ENCODE measurements around the gene ADRB1.

DNA sequence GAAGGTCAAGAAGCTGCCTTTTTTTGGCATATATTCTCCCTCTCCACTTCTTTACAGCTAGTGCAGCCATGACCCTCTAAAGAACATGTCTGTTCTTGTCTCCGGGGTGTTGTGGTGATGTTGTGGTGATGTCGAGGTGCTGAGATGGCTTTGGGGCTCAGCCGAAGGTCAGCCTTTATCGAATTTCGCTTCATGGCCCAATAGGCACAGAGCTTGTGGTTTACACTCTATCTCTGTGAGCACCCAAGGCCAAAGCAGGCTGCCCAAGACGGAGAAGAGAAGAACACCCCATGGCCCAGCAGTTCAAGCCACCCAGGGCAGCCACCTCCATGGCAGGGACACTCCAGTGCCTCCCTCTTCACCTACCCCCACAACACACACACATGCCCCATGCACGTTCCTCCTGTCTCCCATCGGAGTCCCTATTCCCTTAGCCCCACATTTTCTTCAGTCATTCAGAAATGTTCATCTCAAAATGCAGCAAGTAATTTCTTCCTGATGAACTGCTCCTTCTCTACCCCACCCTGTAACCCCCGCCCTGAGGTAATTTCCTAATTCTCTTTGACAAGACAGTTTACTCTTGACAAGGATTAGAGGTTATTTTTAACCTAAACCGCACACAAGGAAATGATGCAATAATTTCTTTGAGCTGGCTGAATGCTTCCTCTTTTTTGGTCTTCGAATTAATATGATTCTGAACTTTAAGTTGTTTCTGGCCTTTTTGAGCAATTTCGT is 18.6 kb upstream of the ADRB1 start:
- TF ChIP-seq, protein P1, sequence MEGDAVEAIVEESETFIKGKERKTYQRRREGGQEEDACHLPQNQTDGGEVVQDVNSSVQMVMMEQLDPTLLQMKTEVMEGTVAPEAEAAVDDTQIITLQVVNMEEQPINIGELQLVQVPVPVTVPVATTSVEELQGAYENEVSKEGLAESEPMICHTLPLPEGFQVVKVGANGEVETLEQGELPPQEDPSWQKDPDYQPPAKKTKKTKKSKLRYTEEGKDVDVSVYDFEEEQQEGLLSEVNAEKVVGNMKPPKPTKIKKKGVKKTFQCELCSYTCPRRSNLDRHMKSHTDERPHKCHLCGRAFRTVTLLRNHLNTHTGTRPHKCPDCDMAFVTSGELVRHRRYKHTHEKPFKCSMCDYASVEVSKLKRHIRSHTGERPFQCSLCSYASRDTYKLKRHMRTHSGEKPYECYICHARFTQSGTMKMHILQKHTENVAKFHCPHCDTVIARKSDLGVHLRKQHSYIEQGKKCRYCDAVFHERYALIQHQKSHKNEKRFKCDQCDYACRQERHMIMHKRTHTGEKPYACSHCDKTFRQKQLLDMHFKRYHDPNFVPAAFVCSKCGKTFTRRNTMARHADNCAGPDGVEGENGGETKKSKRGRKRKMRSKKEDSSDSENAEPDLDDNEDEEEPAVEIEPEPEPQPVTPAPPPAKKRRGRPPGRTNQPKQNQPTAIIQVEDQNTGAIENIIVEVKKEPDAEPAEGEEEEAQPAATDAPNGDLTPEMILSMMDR (IDR thresholded peaks at IDR 0.05) = no peak
- TF ChIP-seq POLR2A (IDR thresholded peaks at IDR 0.05) = no peak

All from breast epithelium (tissue), 3 donors.